NOMO-1 treated with DMSO at 0.1 percent for 48 hours (cell line): ENCODE data around the gene SLC30A2.

Experiments used
- DNase-seq: peaks from one replicate; lab custom pipeline; 2025; ENCODE audit not compliant: unreplicated experiment; lab: John Stamatoyannopoulos, UW

Gene SLC30A2

GRCh38 chr1:25999041-25999800, 46.7 kb downstream of the SLC30A2 start:
- DNase-seq, result no peak

GRCh38 chr1:25997828-25998761, 47.8 kb downstream of the SLC30A2 start, which contains the start of gene PAFAH2:
PAFAH2 (minus strand) TSS chr1:25998063; CDS start chr1:25990816, 7,247 bp downstream.
- DNase-seq, result peak; percentile 99

- peak; percentile 98 for DNase-seq
These were observed 48.7 kb downstream of the SLC30A2 start for GRCh38 chr1:25996966-25997827.

GRCh38 chr1:25994402-25995150, 51.3 kb downstream of the SLC30A2 start:
- no peak for DNase-seq

- no peak for DNase-seq
These were observed 52.5 kb downstream of the SLC30A2 start for GRCh38 chr1:25993197-25993951.

- no peak for DNase-seq
These were observed 53.2 kb downstream of the SLC30A2 start for GRCh38 chr1:25992689-25993171.

GRCh38 chr1:25991937-25992688, 53.8 kb downstream of the SLC30A2 start:
- no peak for DNase-seq

- DNase-seq, result no peak
These were observed 55.1 kb downstream of the SLC30A2 start for GRCh38 chr1:25990702-25991395.

- no peak for DNase-seq
These were observed 55.7 kb downstream of the SLC30A2 start for GRCh38 chr1:25990251-25990650.

GRCh38 chr1:25989440-25990234, 56.3 kb downstream of the SLC30A2 start:
- no peak for DNase-seq

- DNase-seq, result no peak
These were observed 58.0 kb downstream of the SLC30A2 start for GRCh38 chr1:25987951-25988350.
